ENCODE data around the gene ATG16L1.

ATG16L1 gene

DNA sequence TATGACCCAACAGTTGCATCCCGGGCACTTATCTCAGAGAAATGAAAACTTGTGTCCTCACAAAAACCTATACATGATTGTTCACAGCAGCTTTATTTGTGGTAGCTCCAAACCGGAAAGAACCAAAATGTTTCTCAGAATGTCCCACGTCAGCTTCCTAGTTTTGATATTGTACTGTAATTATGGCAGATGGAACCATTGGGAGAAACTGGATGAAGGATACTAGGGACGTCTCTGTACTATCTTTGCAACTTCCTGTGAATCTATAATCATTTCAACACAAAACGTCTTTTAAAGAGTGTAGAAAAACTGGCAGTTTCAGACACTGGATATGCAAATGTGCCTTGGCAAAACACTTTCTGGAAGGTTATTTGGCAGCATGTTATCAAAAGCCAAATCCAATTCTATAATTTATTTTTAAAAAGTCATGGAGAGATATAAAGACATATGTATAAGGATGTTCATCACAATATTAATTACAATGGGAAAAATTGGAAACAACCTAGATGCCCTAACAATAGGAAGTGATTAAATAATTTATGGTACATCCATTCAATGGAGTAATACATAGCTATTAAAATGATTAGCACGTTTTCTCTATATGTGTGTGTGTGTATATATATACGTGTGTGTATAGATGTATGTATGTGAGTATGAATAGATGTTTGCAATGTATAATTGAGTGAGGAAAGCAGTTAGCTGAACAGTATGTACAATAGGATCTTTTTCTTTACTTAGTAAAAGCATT, 65.9 kb downstream of the ATG16L1 start:
- Histone ChIP-seq H3K4me2 (ENCODE audit: low read depth, low read length) (peak overlapping the region; percentile 69), H3K9me3 (replicated peaks; ENCODE audit: insufficient read depth, low read length) (no peaks in the 10 kb centered on the region), H3K36me3 (replicated peaks; ENCODE audit: insufficient read depth, low read length) (no peaks in the 10 kb centered on the region), H3K4me1 (ENCODE audit: low read length) (peaks cover 12% of the 10 kb centered on the region), H2AFZ (ENCODE audit: low read length) (peak overlapping the region; percentile 34; the same call in 1 of the 2 replicates), H3F3A (ENCODE audit: insufficient read depth, low read length) (peaks cover 5% of the 10 kb centered on the region; the same call in 1 of the 2 replicates), H3K9me2 (replicated peaks; ENCODE audit: insufficient read depth, low read length) (no peaks in the 10 kb centered on the region), H3K9ac (ENCODE audit: low read length) (peak overlapping the region; percentile 2; the same call in 1 of the 2 replicates), H4K20me1 (ENCODE audit: insufficient read depth, low read length) (no peaks in the 10 kb centered on the region), H3K27me3 (replicated peaks; ENCODE audit: insufficient read depth, low read length) (no peaks in the 10 kb centered on the region), H3K79me2 (ENCODE audit: low read length) (no peaks in the 10 kb centered on the region), H3K27ac (ENCODE audit: low read length) (peak overlapping the region; percentile 65; the same call in 1 of the 2 replicates), H3K4me3 (ENCODE audit: low read length) (no peak overlapping the region)
- TF ChIP-seq, protein P1, sequence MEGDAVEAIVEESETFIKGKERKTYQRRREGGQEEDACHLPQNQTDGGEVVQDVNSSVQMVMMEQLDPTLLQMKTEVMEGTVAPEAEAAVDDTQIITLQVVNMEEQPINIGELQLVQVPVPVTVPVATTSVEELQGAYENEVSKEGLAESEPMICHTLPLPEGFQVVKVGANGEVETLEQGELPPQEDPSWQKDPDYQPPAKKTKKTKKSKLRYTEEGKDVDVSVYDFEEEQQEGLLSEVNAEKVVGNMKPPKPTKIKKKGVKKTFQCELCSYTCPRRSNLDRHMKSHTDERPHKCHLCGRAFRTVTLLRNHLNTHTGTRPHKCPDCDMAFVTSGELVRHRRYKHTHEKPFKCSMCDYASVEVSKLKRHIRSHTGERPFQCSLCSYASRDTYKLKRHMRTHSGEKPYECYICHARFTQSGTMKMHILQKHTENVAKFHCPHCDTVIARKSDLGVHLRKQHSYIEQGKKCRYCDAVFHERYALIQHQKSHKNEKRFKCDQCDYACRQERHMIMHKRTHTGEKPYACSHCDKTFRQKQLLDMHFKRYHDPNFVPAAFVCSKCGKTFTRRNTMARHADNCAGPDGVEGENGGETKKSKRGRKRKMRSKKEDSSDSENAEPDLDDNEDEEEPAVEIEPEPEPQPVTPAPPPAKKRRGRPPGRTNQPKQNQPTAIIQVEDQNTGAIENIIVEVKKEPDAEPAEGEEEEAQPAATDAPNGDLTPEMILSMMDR (IDR thresholded peaks at IDR 0.05; ENCODE audit: low read length): no peak
- no peak for TF ChIP-seq EZH2phosphoT487 (IDR thresholded peaks at IDR 0.05; ENCODE audit: low read length)
- TF ChIP-seq EZH2 (optimal IDR thresholded peaks at IDR 0.05; ENCODE audit: low read depth, low read length): no peak
- DNase-seq: no peak

DNA sequence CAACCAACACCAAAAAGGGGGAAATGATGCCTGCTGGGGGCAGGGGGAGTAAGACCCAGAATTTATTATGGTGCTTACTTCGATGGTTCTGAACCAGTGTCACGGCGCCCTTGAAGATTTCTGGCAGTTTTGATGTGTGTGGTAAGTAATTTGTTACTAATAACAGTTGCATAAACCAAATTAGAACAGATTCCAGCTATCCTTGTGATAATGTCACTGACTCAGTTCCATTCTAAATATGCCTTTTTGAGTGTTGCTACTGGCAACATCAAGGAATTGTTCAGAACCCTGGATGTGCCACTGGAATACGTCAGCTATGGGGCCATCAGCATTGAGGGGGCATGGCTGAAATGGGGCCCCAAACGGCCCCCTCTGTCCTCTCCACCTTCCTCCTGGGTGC, 67.8 kb downstream of the ATG16L1 start:
- H3K9me2 ChIP-seq (replicated peaks; ENCODE audit: insufficient read depth, low read length): no peaks in the 10 kb centered on the region
- no peak overlapping the region for H3K4me2 ChIP-seq (ENCODE audit: low read depth, low read length)
- TF ChIP-seq EZH2phosphoT487 (IDR thresholded peaks at IDR 0.05; ENCODE audit: low read length) (no peak), EZH2 (optimal IDR thresholded peaks at IDR 0.05; ENCODE audit: low read depth, low read length) (no peak)
- TF ChIP-seq, protein P1 (IDR thresholded peaks at IDR 0.05; ENCODE audit: low read length): no peak
- no peaks in the 10 kb centered on the region for H3K36me3 ChIP-seq (replicated peaks; ENCODE audit: insufficient read depth, low read length)
- no peaks in the 10 kb centered on the region for H3K9me3 ChIP-seq (replicated peaks; ENCODE audit: insufficient read depth, low read length)
- peaks cover 12% of the 10 kb centered on the region for H3K4me1 ChIP-seq (ENCODE audit: low read length)
- H3K9ac ChIP-seq (ENCODE audit: low read length): no peak overlapping the region
- DNase-seq: no peak
- no peak overlapping the region for H3K27ac ChIP-seq (ENCODE audit: low read length)
- no peaks in the 10 kb centered on the region for H4K20me1 ChIP-seq (ENCODE audit: insufficient read depth, low read length)
- peaks cover 5% of the 10 kb centered on the region; the same call in 1 of the 2 replicates for H3F3A ChIP-seq (ENCODE audit: insufficient read depth, low read length)
- no peak overlapping the region for H3K4me3 ChIP-seq (ENCODE audit: low read length)
- H3K27me3 ChIP-seq (replicated peaks; ENCODE audit: insufficient read depth, low read length): no peaks in the 10 kb centered on the region
- H3K79me2 ChIP-seq (ENCODE audit: low read length): no peaks in the 10 kb centered on the region
- H2AFZ ChIP-seq (ENCODE audit: low read length): no peak overlapping the region

DNA sequence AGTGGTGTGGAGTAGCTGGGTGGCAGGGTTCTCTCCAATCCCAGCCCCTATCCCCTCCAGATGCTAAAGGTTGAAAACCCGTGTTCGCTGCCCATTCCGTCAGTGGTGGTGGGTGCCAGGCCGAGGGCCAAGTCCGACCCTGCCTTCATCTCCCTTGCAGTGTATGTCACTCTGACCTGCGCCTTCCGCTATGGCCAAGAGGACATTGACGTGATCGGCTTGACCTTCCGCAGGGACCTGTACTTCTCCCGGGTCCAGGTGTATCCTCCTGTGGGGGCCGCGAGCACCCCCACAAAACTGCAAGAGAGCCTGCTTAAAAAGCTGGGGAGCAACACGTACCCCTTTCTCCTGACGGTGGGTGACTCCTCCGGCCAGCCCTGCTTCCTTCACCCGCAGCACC, 69.0 kb downstream of the ATG16L1 start:
- Histone ChIP-seq H3K36me3 (replicated peaks; ENCODE audit: insufficient read depth, low read length) (no peaks in the 10 kb centered on the region), H3F3A (ENCODE audit: insufficient read depth, low read length) (peaks cover 5% of the 10 kb centered on the region; the same call in 1 of the 2 replicates), H3K79me2 (ENCODE audit: low read length) (no peaks in the 10 kb centered on the region), H3K4me1 (ENCODE audit: low read length) (peaks cover 12% of the 10 kb centered on the region), H3K9me3 (replicated peaks; ENCODE audit: insufficient read depth, low read length) (no peaks in the 10 kb centered on the region), H3K27me3 (replicated peaks; ENCODE audit: insufficient read depth, low read length) (no peaks in the 10 kb centered on the region), H2AFZ (ENCODE audit: low read length) (no peak overlapping the region), H3K4me2 (ENCODE audit: low read depth, low read length) (no peak overlapping the region), H3K9me2 (replicated peaks; ENCODE audit: insufficient read depth, low read length) (no peaks in the 10 kb centered on the region), H3K27ac (ENCODE audit: low read length) (no peak overlapping the region), H3K9ac (ENCODE audit: low read length) (no peak overlapping the region), H3K4me3 (ENCODE audit: low read length) (no peak overlapping the region), H4K20me1 (ENCODE audit: insufficient read depth, low read length) (no peaks in the 10 kb centered on the region)
- TF ChIP-seq EZH2 (optimal IDR thresholded peaks at IDR 0.05; ENCODE audit: low read depth, low read length) (no peak), EZH2phosphoT487 (IDR thresholded peaks at IDR 0.05; ENCODE audit: low read length) (no peak)
- TF ChIP-seq, protein P1 (IDR thresholded peaks at IDR 0.05; ENCODE audit: low read length): no peak
- DNase-seq: no peak

All from MM.1S (cell line).